ENCODE measurements around the gene DUS1L.

Gene DUS1L

GRCh38 chr17:82031885-82032627 lies 33.5 kb downstream of the DUS1L start:
- ATAC-seq = no peak
- no peak for TF ChIP-seq POU6F1 (CRISPR knock-in tag; IDR thresholded peaks at IDR 0.05; ENCODE audit: borderline replicate concordance, low read depth)
- no peak for TF ChIP-seq CREB5 (CRISPR knock-in tag; IDR thresholded peaks at IDR 0.05; ENCODE audit: low read depth)
- no peak for TF ChIP-seq TOX (CRISPR knock-in tag; IDR thresholded peaks at IDR 0.05; ENCODE audit: borderline replicate concordance)
- no peak for TF ChIP-seq ISL1 (CRISPR knock-in tag; IDR thresholded peaks at IDR 0.05)
- TF ChIP-seq ZFP30 (CRISPR knock-in tag; IDR thresholded peaks at IDR 0.05) = no peak
- no peak for TF ChIP-seq ZNF70 (CRISPR knock-in tag; IDR thresholded peaks at IDR 0.05)
- TF ChIP-seq OSR1 (CRISPR knock-in tag; IDR thresholded peaks at IDR 0.05) = no peak
- TF ChIP-seq CSRNP3 (CRISPR knock-in tag; IDR thresholded peaks at IDR 0.05) = no peak
- TF ChIP-seq ZC3H10 (CRISPR knock-in tag; IDR thresholded peaks at IDR 0.05) = no peak
- no peak for TF ChIP-seq ZNF565 (CRISPR knock-in tag; conservative IDR thresholded peaks at IDR 0.05; ENCODE audit: low read depth)
- no peak for TF ChIP-seq TCF4 (CRISPR knock-in tag; IDR thresholded peaks at IDR 0.05; ENCODE audit: borderline replicate concordance)
- no peak for TF ChIP-seq BACH2 (CRISPR knock-in tag; IDR thresholded peaks at IDR 0.05; ENCODE audit: borderline replicate concordance)
- TF ChIP-seq SNAI2 (CRISPR knock-in tag; IDR thresholded peaks at IDR 0.05) = no peak
- no peak for TF ChIP-seq GLIS3 (CRISPR knock-in tag; IDR thresholded peaks at IDR 0.05)
- no peak for TF ChIP-seq TSHZ2 (CRISPR knock-in tag; IDR thresholded peaks at IDR 0.05)
- TF ChIP-seq RARB (CRISPR knock-in tag; IDR thresholded peaks at IDR 0.05) = no peak
- no peak for TF ChIP-seq ZNF8 (CRISPR knock-in tag; IDR thresholded peaks at IDR 0.05)
- no peak for TF ChIP-seq CSDC2 (CRISPR knock-in tag; IDR thresholded peaks at IDR 0.05)
- no peak for TF ChIP-seq ARNTL (CRISPR knock-in tag; IDR thresholded peaks at IDR 0.05; ENCODE audit: borderline replicate concordance, low read depth)

- ATAC-seq = peak; percentile 17
- TF ChIP-seq ZNF8 (CRISPR knock-in tag; IDR thresholded peaks at IDR 0.05) (no peak), PPARA (CRISPR knock-in tag; IDR thresholded peaks at IDR 0.05; ENCODE audit: borderline replicate concordance) (no peak), ZFP3 (CRISPR knock-in tag; IDR thresholded peaks at IDR 0.05) (no peak), TSHZ2 (CRISPR knock-in tag; IDR thresholded peaks at IDR 0.05) (no peak), CSRNP3 (CRISPR knock-in tag; IDR thresholded peaks at IDR 0.05) (no peak), CREB5 (CRISPR knock-in tag; IDR thresholded peaks at IDR 0.05; ENCODE audit: low read depth) (no peak), ESRRG (CRISPR knock-in tag; IDR thresholded peaks at IDR 0.05) (no peak), OSR1 (CRISPR knock-in tag; IDR thresholded peaks at IDR 0.05) (no peak), CSDC2 (CRISPR knock-in tag; IDR thresholded peaks at IDR 0.05) (no peak), PATZ1 (CRISPR knock-in tag; IDR thresholded peaks at IDR 0.05; ENCODE audit: borderline replicate concordance) (no peak), ZFP30 (CRISPR knock-in tag; IDR thresholded peaks at IDR 0.05) (no peak), TCF4 (CRISPR knock-in tag; IDR thresholded peaks at IDR 0.05; ENCODE audit: borderline replicate concordance) (no peak)
These were observed 34.2 kb downstream of the DUS1L start, which contains the start of gene RAC3 for GRCh38 chr17:82031303-82031884. Gene RAC3, plus strand, starts transcription at chr17:82031678. Its CDS starts 84 bp downstream, at chr17:82031762.
